IMR-90 (cell line): ENCODE data around the gene GAPVD1. TPM values are rescaled to one million over a fixed set of nuclear protein-coding genes. Genes with fewer than 3 reads are reported as not detected.

Experiments used
- ATAC-seq: fragments of 200-7000 bp; cut with Tn5 transposase; 2 replicates; pipeline ENCODE4 v1.9.1; 2020; ENCODE audit warnings: low read depth, mild to moderate bottlenecking, moderate library complexity
- BruUV-seq: library from RNA; stranded (reverse); fragments of 400-500 nt; replicated peaks from 2 replicates; lab custom pipeline; 2021; lab: Mats Ljungman, UMichigan
- CTCF ChIA-PET: fragments of 300-600 bp; formaldehyde crosslinking; extraction: SDS; loops from one replicate; lab custom pipeline; 2021; ENCODE audit warnings: antibody characterized with exemption; lab: Yijun Ruan, JAX
- POLR2A ChIA-PET: fragments of 300-600 bp; sonication (Branson Sonifier 250); formaldehyde crosslinking; loops from one replicate; lab custom pipeline; 2022; ENCODE audit warnings: antibody characterized with exemption; ENCODE audit not compliant: unreplicated experiment; lab: Charles Lee
- DNase-seq: peaks from one replicate; pipeline ENCODE4 v3.0.0; 2013
- H2AFZ ChIP-seq: replicated peaks from 2 replicates; pipeline ENCODE3; 2013; ENCODE audit warnings: low read length, mild to moderate bottlenecking; ENCODE audit not compliant: poor library complexity
- H2AK5ac ChIP-seq: 2 replicates; pipeline ENCODE4 v1.6.1; 2013; ENCODE audit warnings: low read depth, low read length, inconsistent platforms
- H2AK9ac ChIP-seq: replicated peaks from 2 replicates; pipeline ENCODE3; 2013; ENCODE audit warnings: mild to moderate bottlenecking, low read depth, low read length, moderate library complexity; ENCODE audit not compliant: poor library complexity
- H2BK120ac ChIP-seq: 2 replicates; pipeline ENCODE4 v1.6.1; 2013; ENCODE audit warnings: low read depth, low read length, inconsistent platforms
- H2BK15ac ChIP-seq: 3 replicates; pipeline ENCODE4 v1.6.1; 2013; ENCODE audit warnings: low read depth, low read length, inconsistent platforms
- H2BK20ac ChIP-seq: 2 replicates; pipeline ENCODE4 v1.6.1; 2013; ENCODE audit warnings: low read depth, mild to moderate bottlenecking, inconsistent platforms, low read length, moderate library complexity
- H2BK5ac ChIP-seq: 2 replicates; pipeline ENCODE4 v1.6.1; 2013; ENCODE audit warnings: mild to moderate bottlenecking, low read depth, low read length, inconsistent platforms; ENCODE audit not compliant: poor library complexity, severe bottlenecking
- H3K14ac ChIP-seq: replicated peaks from 2 replicates; pipeline ENCODE4 v1.6.1; 2013; ENCODE audit warnings: low read depth, low read length, inconsistent platforms
- H3K18ac ChIP-seq: 2 replicates; pipeline ENCODE4 v1.6.1; 2013; ENCODE audit warnings: low read depth, low read length, control low read depth
- H3K23ac ChIP-seq: 2 replicates; pipeline ENCODE4 v1.6.1; 2013; ENCODE audit warnings: low read depth, low read length, inconsistent platforms
- H3K27ac ChIP-seq: 2 replicates; pipeline ENCODE4 v1.5.1; 2013; ENCODE audit warnings: mild to moderate bottlenecking, control low read depth, low read length; ENCODE audit not compliant: insufficient read depth
- H3K27me3 ChIP-seq: 2 replicates; pipeline ENCODE4 v1.6.1; 2013; ENCODE audit warnings: low read length; ENCODE audit not compliant: control insufficient read depth, insufficient read depth
- H3K36me3 ChIP-seq: 2 replicates; pipeline ENCODE4 v1.6.1; 2013; ENCODE audit warnings: low read length, mixed read lengths; ENCODE audit not compliant: control insufficient read depth, insufficient read depth
- H3K4ac ChIP-seq: 2 replicates; pipeline ENCODE4 v1.6.1; 2013; ENCODE audit warnings: low read depth, low read length, inconsistent platforms
- H3K4me1 ChIP-seq: 2 replicates; pipeline ENCODE4 v1.6.1; 2013; ENCODE audit warnings: low read length, mixed read lengths; ENCODE audit not compliant: control insufficient read depth, insufficient read depth
- H3K4me2 ChIP-seq: 2 replicates; pipeline ENCODE4 v1.6.1; 2013; ENCODE audit warnings: low read depth, mild to moderate bottlenecking, control low read depth, low read length, moderate library complexity
- H3K4me3 ChIP-seq: 2 replicates; pipeline ENCODE4 v1.5.1; 2013; ENCODE audit warnings: low read depth, mild to moderate bottlenecking, control low read depth, low read length, moderate library complexity; ENCODE audit not compliant: insufficient read depth
- H3K56ac ChIP-seq: 2 replicates; pipeline ENCODE4 v1.6.1; 2013; ENCODE audit warnings: low read length, inconsistent platforms; ENCODE audit not compliant: insufficient read depth; ENCODE audit errors: extremely low read depth
- H3K79me1 ChIP-seq, 2 experiments: 2 replicates each; pipeline ENCODE4 v1.6.1; 2013; ENCODE audit warnings: low read length in 2 of 2, inconsistent platforms in 1 of 2, low read depth in 1 of 2
- H3K9ac ChIP-seq: 2 replicates; pipeline ENCODE4 v1.6.1; 2013; ENCODE audit warnings: low read depth, low read length, control low read depth
- H3K9me1 ChIP-seq: 2 replicates; pipeline ENCODE4 v1.6.1; 2013; ENCODE audit warnings: low read length, inconsistent platforms; ENCODE audit not compliant: insufficient read depth
- H3K9me3 ChIP-seq: 2 replicates; pipeline ENCODE4 v1.6.1; 2013; ENCODE audit warnings: low read length; ENCODE audit not compliant: control insufficient read depth, insufficient read depth
- H4K20me1 ChIP-seq: 2 replicates; pipeline ENCODE4 v1.6.1; 2013; ENCODE audit warnings: low read length, inconsistent platforms; ENCODE audit not compliant: insufficient read depth
- H4K5ac ChIP-seq: 2 replicates; pipeline ENCODE4 v1.6.1; 2013; ENCODE audit warnings: mild to moderate bottlenecking, low read depth, low read length, control low read depth
- H4K8ac ChIP-seq, 2 experiments: 2 replicates each; pipeline ENCODE4 v1.6.1; 2013; ENCODE audit warnings: low read depth in 2 of 2, low read length in 2 of 2, control low read depth in 1 of 2, inconsistent platforms in 1 of 2
- H4K91ac ChIP-seq: 2 replicates; pipeline ENCODE4 v1.6.1; 2013; ENCODE audit warnings: low read depth, low read length, inconsistent platforms; ENCODE audit not compliant: insufficient read depth
- BHLHE40 ChIP-seq: fragments of 150-350 bp; IDR thresholded peaks from 2 replicates; pipeline ENCODE4 v1.6.1; 2016; ENCODE audit warnings: mild to moderate bottlenecking, low read depth, low read length
- CEBPB ChIP-seq: IDR thresholded peaks from 2 replicates; pipeline ENCODE4 v1.6.1; 2012; ENCODE audit warnings: low read depth, low read length, improper control_type of control experiment
- CHD1 ChIP-seq: IDR thresholded peaks from 2 replicates; pipeline ENCODE4 v1.6.1; 2012; ENCODE audit warnings: low read depth, low read length, improper control_type of control experiment
- CTCF ChIP-seq: conservative IDR thresholded peaks from 2 replicates; pipeline ENCODE4 v1.5.1; 2012; ENCODE audit warnings: mild to moderate bottlenecking, low read depth, low read length, improper control_type of control experiment
- ELK1 ChIP-seq: fragments of 150-350 bp; IDR thresholded peaks from 2 replicates; pipeline ENCODE4 v1.6.1; 2016; ENCODE audit warnings: low read depth, mild to moderate bottlenecking, low read length, moderate library complexity, borderline replicate concordance
- FOS ChIP-seq: fragments of 150-350 bp; IDR thresholded peaks from 2 replicates; pipeline ENCODE4 v1.6.1; 2016; ENCODE audit warnings: low read depth, low read length
- MAFK ChIP-seq: IDR thresholded peaks from 2 replicates; pipeline ENCODE4 v1.6.1; 2012; ENCODE audit warnings: low read depth, low read length, improper control_type of control experiment
- MAZ ChIP-seq: IDR thresholded peaks from 2 replicates; pipeline ENCODE4 v1.6.1; 2012; ENCODE audit warnings: low read depth, mild to moderate bottlenecking, low read length, improper control_type of control experiment, moderate library complexity, borderline replicate concordance
- MXI1 ChIP-seq: IDR thresholded peaks from 2 replicates; pipeline ENCODE4 v1.6.1; 2012; ENCODE audit warnings: low read depth, mild to moderate bottlenecking, low read length, moderate library complexity, borderline replicate concordance
- NFE2L2 ChIP-seq: fragments of 150-350 bp; IDR thresholded peaks from 2 replicates; pipeline ENCODE4 v1.6.1; 2016; ENCODE audit warnings: low read depth, mild to moderate bottlenecking, low read length
- POLR2A ChIP-seq: IDR thresholded peaks from 2 replicates; pipeline ENCODE4 v1.6.1; 2012; ENCODE audit warnings: mild to moderate bottlenecking, low read depth, low read length
- RAD21 ChIP-seq: IDR thresholded peaks from 2 replicates; pipeline ENCODE4 v1.6.1; 2012; ENCODE audit warnings: low read length, improper control_type of control experiment
- RCOR1 ChIP-seq: IDR thresholded peaks from 2 replicates; pipeline ENCODE4 v1.6.1; 2012; ENCODE audit warnings: mild to moderate bottlenecking, low read length, improper control_type of control experiment; ENCODE audit not compliant: insufficient replicate concordance
- RFX5 ChIP-seq: IDR thresholded peaks from 2 replicates; pipeline ENCODE4 v1.8.0; 2012; ENCODE audit warnings: low read depth, mild to moderate bottlenecking, low read length, moderate library complexity
- SMC3 ChIP-seq: fragments of 150-350 bp; IDR thresholded peaks from 2 replicates; pipeline ENCODE4 v1.6.1; 2016; ENCODE audit warnings: low read depth, mild to moderate bottlenecking, antibody characterized with exemption, low read length, moderate library complexity
- USF2 ChIP-seq: fragments of 150-350 bp; IDR thresholded peaks from 2 replicates; pipeline ENCODE4 v1.6.1; 2017; ENCODE audit warnings: mild to moderate bottlenecking, antibody characterized with exemption, low read length, low read depth
- WGBS, 2 experiments: methylation state at CpG; one replicate each; pipeline versions ENCODE4 v1.1.5 to v1.1.7; 2013; ENCODE audit warnings: missing lambda C conversion rate in 2 of 2; ENCODE audit not compliant: insufficient read length in 1 of 2; ENCODE audit errors: extremely low coverage in 2 of 2; 5-methylcytosine and 5-hydroxymethylcytosine counted together
- dilution Hi-C: fragments of 300-500 bp; cut with HindIII; formaldehyde crosslinking; loops from one replicate; pipeline ENCODE4 v1.14.3; 2018; ENCODE audit warnings: low sequenced_read_pairs; ENCODE audit not compliant: unreplicated experiment
- in situ Hi-C: fragments of 300-500 bp; cut with MboI; formaldehyde crosslinking; loops from 3 replicates; pipeline ENCODE4 v1.14.3; 2019; ENCODE audit warnings: low sequenced_read_pairs, inconsistent platforms, mixed read lengths
- intact Hi-C: fragments of 100-400 bp; cut with micrococcal nuclease; formaldehyde crosslinking; loops from 2 replicates; pipeline ENCODE4 v1.10.0; 2022
- polyA plus RNA-seq, 3 experiments: library from polyadenylated mRNA; depleted of rRNA; stranded (reverse); fragments of >200 nt; gene quantifications; 2 replicates each; pipeline ENCODE4 v1.2.3, GENCODE V29; 2012; ENCODE audit warnings: low replicate concordance in 1 of 3
- total RNA-seq: library from RNA; depleted of rRNA; stranded (reverse); fragments of >200 nt; gene quantifications from 2 replicates; pipeline ENCODE4 v1.2.3, GENCODE V29; 2012

GAPVD1 gene
- total and polyA plus RNA-seq, 2 of the 4 experiments (the other 2 are of a cell fraction) = 13.8 to 50.9 TPM

- H2AFZ ChIP-seq = no peak overlapping the region
- H2AK5ac ChIP-seq = no peak overlapping the region
- dilution Hi-C loops = no loop called here
- CTCF ChIA-PET = no interaction called here
- ATAC-seq (no peak), DNase-seq (no peak)
- no peak overlapping the region for H2BK15ac ChIP-seq
- POLR2A ChIA-PET = no interaction called here
- H4K20me1 ChIP-seq = no peaks in the 10 kb centered on the region
- no peak overlapping the region for H3K4me3 ChIP-seq
- no peak overlapping the region for H2BK120ac ChIP-seq
- no peak overlapping the region for H3K18ac ChIP-seq
- in situ Hi-C loops = no loop called here
- no peak overlapping the region for H2BK20ac ChIP-seq
- no peak overlapping the region for H4K91ac ChIP-seq
- no peak overlapping the region for H3K23ac ChIP-seq
- H2BK5ac ChIP-seq = no peak overlapping the region
- intact Hi-C loops = loop anchor here (2.0 kb wide), 1 partner anchor 119 kb away; no protein-coding TSS in a partner anchor
- no CpG with 5 or more reads among the region's 9 CpGs for WGBS, 2 experiments
- H3K9ac ChIP-seq = no peak overlapping the region
- no TSS peak for BruUV-seq
- H3K4ac ChIP-seq = no peak overlapping the region
- no peak overlapping the region for H4K5ac ChIP-seq
- H3K27ac ChIP-seq = no peak overlapping the region
- TF ChIP-seq NFE2L2 (no peak), MXI1 (no peak), MAZ (no peak), USF2 (no peak), CHD1 (no peak), MAFK (no peak), FOS (no peak), RCOR1 (no peak), SMC3 (no peak), POLR2A (no peak), ELK1 (no peak), RFX5 (no peak), CEBPB (no peak), BHLHE40 (no peak), RAD21 (no peak), CTCF (no peak)
- H2AK9ac ChIP-seq = no peak overlapping the region
- no peaks in the 10 kb centered on the region for H3K9me1 ChIP-seq
- no peak overlapping the region for H3K56ac ChIP-seq
- peaks cover 17% of the 10 kb centered on the region; the same call in 1 of the 2 replicates for H3K27me3 ChIP-seq
- no peaks in the 10 kb centered on the region for H3K4me1 ChIP-seq
- no peaks in the 10 kb centered on the region for H3K9me3 ChIP-seq
- no peak overlapping the region for H4K8ac ChIP-seq
- no peak overlapping the region for H3K14ac ChIP-seq
- H3K36me3 ChIP-seq = no peaks in the 10 kb centered on the region
- no peaks in the 10 kb centered on the region for H3K79me1 ChIP-seq
- no peak overlapping the region for H3K4me2 ChIP-seq
Observed at GRCh38 chr9:125375820-125376219, 114.2 kb downstream of the GAPVD1 start.
